ENCODE data around the gene TOMM20.

- no peak for TF ChIP-seq CTCF (IDR thresholded peaks at IDR 0.05; ENCODE audit: poor library complexity)
- no peak for TF ChIP-seq EZH2 (IDR thresholded peaks at IDR 0.05; ENCODE audit: borderline replicate concordance)
Measured at GRCh38 chr1:235127732-235128455, 743 bp downstream of the TOMM20 start.
